GM12878 (cell line): ENCODE data around the gene ETS1. TPM values are rescaled to one million over a fixed set of nuclear protein-coding genes. Genes with fewer than 3 reads are reported as not detected.

Experiments
- ATAC-seq: fragments of 200-7000 bp; cut with Tn5 transposase; 3 replicates; pipeline ENCODE4 v1.9.1; 2020; ENCODE audit warnings: mild to moderate bottlenecking, moderate library complexity
- BruUV-seq: library from RNA; stranded (reverse); fragments of 400-500 nt; replicated peaks from 2 replicates; lab custom pipeline; 2021; lab: Mats Ljungman, UMichigan
- CTCF ChIA-PET: fragments of 300-600 bp; sonication (Branson Sonifier 250); formaldehyde crosslinking; extraction: SDS; loops from one replicate; lab custom pipeline; 2021; ENCODE audit warnings: inconsistent platforms; lab: Yijun Ruan, JAX
- POLR2A ChIA-PET: fragments of 350-600 bp; formaldehyde crosslinking; extraction: SDS; loops from one replicate; lab custom pipeline; 2021; ENCODE audit warnings: inconsistent platforms; lab: Charles Lee
- RAD21 ChIA-PET: fragments of 300-600 bp; sonication (Branson Sonifier 250); formaldehyde crosslinking; loops from one replicate; lab custom pipeline; 2023; ENCODE audit warnings: antibody characterized with exemption; ENCODE audit not compliant: unreplicated experiment; lab: Charles Lee
- SMC1A ChIA-PET: fragments of 300-600 bp; sonication (Branson Sonifier 250); formaldehyde crosslinking; loops from one replicate; lab custom pipeline; 2023; ENCODE audit not compliant: unreplicated experiment, uncharacterized antibody; lab: Charles Lee
- DNase-seq: peaks from one replicate; pipeline ENCODE4 v3.0.0-alpha.2; 2011; ENCODE audit warnings: low read depth, low spot score
- FAIRE-seq: peaks from 3 replicates; lab custom pipeline; 2011; peaks lifted over from hg19 to GRCh38; lab: Jason Lieb, UNC
- H2AFZ ChIP-seq: 2 replicates; pipeline ENCODE4 v1.6.0; 2011; ENCODE audit warnings: low read depth, low read length, control low read depth; ENCODE audit not compliant: control insufficient read depth
- H3K27ac ChIP-seq: 2 replicates; pipeline ENCODE4 v1.5.1; 2011; ENCODE audit warnings: control low read depth; ENCODE audit not compliant: control insufficient read depth, insufficient read depth
- H3K27me3 ChIP-seq, 2 experiments: replicated peaks in 1 of 2; 2 replicates each; pipeline versions ENCODE4 v1.6.0 to v1.6.1; 2011; ENCODE audit warnings: low read length in 1 of 2; ENCODE audit not compliant: control insufficient read depth in 2 of 2, insufficient read depth in 2 of 2
- H3K36me3 ChIP-seq, 2 experiments: 2 replicates each; pipeline ENCODE4 v1.5.1; 2011; ENCODE audit warnings: low read length in 1 of 2; ENCODE audit not compliant: control insufficient read depth in 2 of 2, insufficient read depth in 2 of 2
- H3K4me1 ChIP-seq: 2 replicates; pipeline ENCODE4 v1.6.1; 2011; ENCODE audit warnings: mild to moderate bottlenecking, low read length, moderate library complexity, mixed read lengths; ENCODE audit not compliant: control insufficient read depth, insufficient read depth
- H3K4me2 ChIP-seq: 2 replicates; pipeline ENCODE4 v1.6.0; 2011; ENCODE audit warnings: control low read depth; ENCODE audit not compliant: control insufficient read depth, insufficient read depth
- H3K4me3 ChIP-seq: fragments of 200-600 bp; sonication (generic); 2 replicates; pipeline ENCODE4 v1.5.1; 2016
- H3K79me2 ChIP-seq: 2 replicates; pipeline ENCODE4 v1.6.0; 2011; ENCODE audit warnings: low read length; ENCODE audit not compliant: control insufficient read depth, insufficient read depth
- H3K9ac ChIP-seq: 2 replicates; pipeline ENCODE4 v1.8.0; 2011; ENCODE audit warnings: low read length, control low read depth, mixed read lengths; ENCODE audit not compliant: control insufficient read depth, insufficient read depth
- H3K9me3 ChIP-seq: replicated peaks from 3 replicates; pipeline ENCODE4 v1.5.1; 2011; ENCODE audit warnings: mild to moderate bottlenecking, low read length; ENCODE audit not compliant: control insufficient read depth, insufficient read depth
- H4K20me1 ChIP-seq: 2 replicates; pipeline ENCODE4 v1.6.0; 2011; ENCODE audit not compliant: control insufficient read depth, insufficient read depth
- ATF7 ChIP-seq: fragments of 450-650 bp; IDR thresholded peaks from 2 replicates; pipeline ENCODE4 v1.6.1; 2016; ENCODE audit warnings: low read depth, mild to moderate bottlenecking
- BMI1 ChIP-seq: fragments of 450-650 bp; IDR thresholded peaks from 2 replicates; pipeline ENCODE4 v1.6.1; 2016; ENCODE audit warnings: mild to moderate bottlenecking, moderate library complexity, borderline replicate concordance
- FOS ChIP-seq: IDR thresholded peaks from 3 replicates; pipeline ENCODE4 v1.6.1; 2011; ENCODE audit warnings: borderline replicate concordance; ENCODE audit not compliant: insufficient read length; ENCODE audit errors: extremely low read depth
- JUND ChIP-seq: IDR thresholded peaks from 2 replicates; pipeline ENCODE4 v1.6.1; 2012; ENCODE audit warnings: low read depth, mild to moderate bottlenecking, low read length, improper control_type of control experiment, moderate library complexity
- MEF2A ChIP-seq: IDR thresholded peaks from 2 replicates; pipeline ENCODE4 v1.6.1; 2011; ENCODE audit warnings: low read depth, mild to moderate bottlenecking, low read length, moderate library complexity; ENCODE audit not compliant: insufficient read depth
- NFYA ChIP-seq: IDR thresholded peaks from 2 replicates; pipeline ENCODE4 v1.6.1; 2011; ENCODE audit warnings: low read depth, mild to moderate bottlenecking, low read length, improper control_type of control experiment, borderline replicate concordance
- NR2C2 ChIP-seq: IDR thresholded peaks from 2 replicates; pipeline ENCODE4 v1.6.1; 2011; ENCODE audit warnings: borderline replicate concordance, low read depth; ENCODE audit not compliant: control insufficient read depth, insufficient read length
- PAX8 ChIP-seq: fragments of 450-650 bp; IDR thresholded peaks from 2 replicates; pipeline ENCODE4 v1.6.1; 2017; ENCODE audit warnings: mild to moderate bottlenecking, moderate library complexity
- PML ChIP-seq: IDR thresholded peaks from 2 replicates; pipeline ENCODE4 v1.6.1; 2012; ENCODE audit warnings: low read length, inconsistent platforms
- POLR2AphosphoS5 ChIP-seq: IDR thresholded peaks from 2 replicates; pipeline ENCODE4 v1.6.1; 2011; ENCODE audit warnings: mild to moderate bottlenecking, low read length, inconsistent platforms
- RAD21 ChIP-seq: IDR thresholded peaks from 2 replicates; pipeline ENCODE4 v1.6.1; 2011; ENCODE audit warnings: mild to moderate bottlenecking, low read depth, low read length, moderate library complexity; ENCODE audit not compliant: insufficient read depth
- RB1 ChIP-seq: fragments of 450-650 bp; formaldehyde crosslinking; IDR thresholded peaks from 2 replicates; pipeline ENCODE4 v1.6.1; 2017; ENCODE audit warnings: mild to moderate bottlenecking, borderline replicate concordance
- RFX5 ChIP-seq: IDR thresholded peaks from 2 replicates; pipeline ENCODE4 v1.6.1; 2011; ENCODE audit warnings: low read depth, low read length, improper control_type of control experiment
- SREBF2 ChIP-seq: IDR thresholded peaks from 2 replicates; pipeline ENCODE4 v1.6.1; 2012; ENCODE audit warnings: mild to moderate bottlenecking, low read length
- ZBED1 ChIP-seq: IDR thresholded peaks from 2 replicates; pipeline ENCODE4 v1.6.1; 2016; ENCODE audit warnings: borderline replicate concordance
- WGBS: methylation state at CpG from one replicate; pipeline ENCODE4 v1.1.6; 2016; ENCODE audit warnings: low lambda C conversion rate; ENCODE audit not compliant: insufficient replicate concordance, insufficient coverage; ENCODE audit errors: missing lambda C conversion rate; 5-methylcytosine and 5-hydroxymethylcytosine counted together
- in situ Hi-C: fragments of 300-500 bp; cut with MboI; formaldehyde crosslinking; loops from 9 replicates; pipeline ENCODE4 v1.14.3; 2018; ENCODE audit warnings: mixed read lengths
- intact Hi-C: fragments of 100-400 bp; cut with micrococcal nuclease; formaldehyde crosslinking; loops from one replicate; pipeline ENCODE4 v1.14.2; 2022; ENCODE audit not compliant: unreplicated experiment
- polyA plus RNA-seq, 11 experiments: library from polyadenylated mRNA; depleted of rRNA in 4 of 11; unstranded in 6 of 11; stranded (reverse) in 5 of 11; fragments of >200 nt; fragmentation: Nextera tagmentation in 4 of 11; fragmentation: Illumina TruSeq in 1 of 11; extraction: Ambion mirVana in 4 of 11; extraction: Trizol in 1 of 11; gene quantifications; 1 replicate in 1 of 11; 2 replicates in 10 of 11; pipeline versions ENCODE4 v1.2.1 to v1.2.3, GENCODE V29; 2011 to 2016; ENCODE audit warnings: inconsistent platforms in 2 of 11, missing spikeins in 2 of 11, low read depth in 1 of 11
- total RNA-seq, 4 experiments: library from RNA; depleted of rRNA in 3 of 4; stranded (reverse); fragments of >200 nt in 3 of 4; fragmentation: Illumina TruSeq in 1 of 4; extraction: Trizol in 1 of 4; gene quantifications; 2 replicates each; pipeline versions ENCODE4 v1.2.1 to v1.2.3, GENCODE V29; 2013 to 2021
- TF ChIP-seq, protein P1 (sequence below): fragments of 450-650 bp; IDR thresholded peaks from 2 replicates; pipeline ENCODE4 v1.6.1; 2017; ENCODE audit warnings: borderline replicate concordance
- TF ChIP-seq, protein P2 (sequence below): IDR thresholded peaks from 2 replicates; pipeline ENCODE4 v1.6.1; 2012; ENCODE audit warnings: low read length, inconsistent platforms
- TF ChIP-seq, protein P3 (sequence below): fragments of 450-650 bp; IDR thresholded peaks from 2 replicates; pipeline ENCODE4 v1.6.1; 2018; ENCODE audit warnings: mild to moderate bottlenecking, low read depth, moderate library complexity; ENCODE audit not compliant: partially characterized antibody
- TF ChIP-seq, protein P4 (sequence below): IDR thresholded peaks from 2 replicates; pipeline ENCODE4 v1.6.1; 2011; ENCODE audit warnings: low read depth, low read length, improper control_type of control experiment, borderline replicate concordance

Gene ETS1
- total and polyA plus RNA-seq, 10 of the 15 experiments (the other 5 are each of a cell fraction or from before 2014, with no cell fraction given) = 12.5 to 112 (median 55.5) TPM

DNA sequence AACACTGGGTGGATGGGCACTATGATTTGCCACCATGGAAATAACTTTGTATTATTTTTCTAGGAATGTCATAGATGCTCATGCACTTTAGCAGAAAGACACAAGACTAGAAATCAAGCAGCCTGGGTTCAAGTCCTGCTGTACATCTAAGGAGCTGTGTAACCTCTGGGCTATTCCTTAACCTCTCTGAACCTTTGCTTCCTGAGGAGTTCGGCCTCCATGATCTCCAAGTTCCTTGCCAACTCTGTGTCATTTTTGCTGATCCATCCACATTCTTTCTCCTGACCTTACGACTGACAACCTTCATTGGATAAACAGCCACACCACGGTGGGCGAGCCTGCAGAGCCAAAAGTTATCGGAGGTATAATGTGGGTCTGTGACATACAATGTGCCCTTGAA is 24.1 kb downstream of the ETS1 start:
- Histone ChIP-seq H3K4me2 (no peak overlapping the region), H2AFZ (no peak overlapping the region), H3K4me3 (no peak overlapping the region), H3K9ac (no peak overlapping the region), H3K79me2 (no peaks in the 10 kb centered on the region), H3K9me3 (no peaks in the 10 kb centered on the region), H3K27me3 (no peaks in the 10 kb centered on the region), H3K27ac (no peak overlapping the region), H3K36me3 (no peaks in the 10 kb centered on the region), H3K4me1 (peaks cover 20% of the 10 kb centered on the region), H4K20me1 (no peaks in the 10 kb centered on the region)
- ATAC-seq (no peak), FAIRE-seq (no peak), DNase-seq (no peak)
- POLR2A ChIA-PET = no interaction called here
- intact Hi-C loops = no loop called here
- CTCF ChIA-PET = no interaction called here
- BruUV-seq = no TSS peak
- SMC1A ChIA-PET = no interaction called here
- 97% methylated on average over 5 of the region's 5 CpGs for WGBS
- RAD21 ChIA-PET = no interaction called here
- in situ Hi-C loops = no loop called here
- TF ChIP-seq, protein P1, sequence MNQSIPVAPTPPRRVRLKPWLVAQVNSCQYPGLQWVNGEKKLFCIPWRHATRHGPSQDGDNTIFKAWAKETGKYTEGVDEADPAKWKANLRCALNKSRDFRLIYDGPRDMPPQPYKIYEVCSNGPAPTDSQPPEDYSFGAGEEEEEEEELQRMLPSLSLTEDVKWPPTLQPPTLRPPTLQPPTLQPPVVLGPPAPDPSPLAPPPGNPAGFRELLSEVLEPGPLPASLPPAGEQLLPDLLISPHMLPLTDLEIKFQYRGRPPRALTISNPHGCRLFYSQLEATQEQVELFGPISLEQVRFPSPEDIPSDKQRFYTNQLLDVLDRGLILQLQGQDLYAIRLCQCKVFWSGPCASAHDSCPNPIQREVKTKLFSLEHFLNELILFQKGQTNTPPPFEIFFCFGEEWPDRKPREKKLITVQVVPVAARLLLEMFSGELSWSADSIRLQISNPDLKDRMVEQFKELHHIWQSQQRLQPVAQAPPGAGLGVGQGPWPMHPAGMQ = no peak
- TF ChIP-seq PML = no peak
- no peak for TF ChIP-seq NR2C2
- TF ChIP-seq ZBED1 = no peak
- no peak for TF ChIP-seq JUND
- no peak for TF ChIP-seq BMI1
- no peak for TF ChIP-seq RFX5
- no peak for TF ChIP-seq PAX8
- TF ChIP-seq, protein P2, sequence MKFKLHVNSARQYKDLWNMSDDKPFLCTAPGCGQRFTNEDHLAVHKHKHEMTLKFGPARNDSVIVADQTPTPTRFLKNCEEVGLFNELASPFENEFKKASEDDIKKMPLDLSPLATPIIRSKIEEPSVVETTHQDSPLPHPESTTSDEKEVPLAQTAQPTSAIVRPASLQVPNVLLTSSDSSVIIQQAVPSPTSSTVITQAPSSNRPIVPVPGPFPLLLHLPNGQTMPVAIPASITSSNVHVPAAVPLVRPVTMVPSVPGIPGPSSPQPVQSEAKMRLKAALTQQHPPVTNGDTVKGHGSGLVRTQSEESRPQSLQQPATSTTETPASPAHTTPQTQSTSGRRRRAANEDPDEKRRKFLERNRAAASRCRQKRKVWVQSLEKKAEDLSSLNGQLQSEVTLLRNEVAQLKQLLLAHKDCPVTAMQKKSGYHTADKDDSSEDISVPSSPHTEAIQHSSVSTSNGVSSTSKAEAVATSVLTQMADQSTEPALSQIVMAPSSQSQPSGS = no peak
- TF ChIP-seq RAD21 = no peak
- TF ChIP-seq, protein P3, sequence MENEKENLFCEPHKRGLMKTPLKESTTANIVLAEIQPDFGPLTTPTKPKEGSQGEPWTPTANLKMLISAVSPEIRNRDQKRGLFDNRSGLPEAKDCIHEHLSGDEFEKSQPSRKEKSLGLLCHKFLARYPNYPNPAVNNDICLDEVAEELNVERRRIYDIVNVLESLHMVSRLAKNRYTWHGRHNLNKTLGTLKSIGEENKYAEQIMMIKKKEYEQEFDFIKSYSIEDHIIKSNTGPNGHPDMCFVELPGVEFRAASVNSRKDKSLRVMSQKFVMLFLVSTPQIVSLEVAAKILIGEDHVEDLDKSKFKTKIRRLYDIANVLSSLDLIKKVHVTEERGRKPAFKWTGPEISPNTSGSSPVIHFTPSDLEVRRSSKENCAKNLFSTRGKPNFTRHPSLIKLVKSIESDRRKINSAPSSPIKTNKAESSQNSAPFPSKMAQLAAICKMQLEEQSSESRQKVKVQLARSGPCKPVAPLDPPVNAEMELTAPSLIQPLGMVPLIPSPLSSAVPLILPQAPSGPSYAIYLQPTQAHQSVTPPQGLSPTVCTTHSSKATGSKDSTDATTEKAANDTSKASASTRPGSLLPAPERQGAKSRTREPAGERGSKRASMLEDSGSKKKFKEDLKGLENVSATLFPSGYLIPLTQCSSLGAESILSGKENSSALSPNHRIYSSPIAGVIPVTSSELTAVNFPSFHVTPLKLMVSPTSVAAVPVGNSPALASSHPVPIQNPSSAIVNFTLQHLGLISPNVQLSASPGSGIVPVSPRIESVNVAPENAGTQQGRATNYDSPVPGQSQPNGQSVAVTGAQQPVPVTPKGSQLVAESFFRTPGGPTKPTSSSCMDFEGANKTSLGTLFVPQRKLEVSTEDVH = no peak
- TF ChIP-seq, protein P4, sequence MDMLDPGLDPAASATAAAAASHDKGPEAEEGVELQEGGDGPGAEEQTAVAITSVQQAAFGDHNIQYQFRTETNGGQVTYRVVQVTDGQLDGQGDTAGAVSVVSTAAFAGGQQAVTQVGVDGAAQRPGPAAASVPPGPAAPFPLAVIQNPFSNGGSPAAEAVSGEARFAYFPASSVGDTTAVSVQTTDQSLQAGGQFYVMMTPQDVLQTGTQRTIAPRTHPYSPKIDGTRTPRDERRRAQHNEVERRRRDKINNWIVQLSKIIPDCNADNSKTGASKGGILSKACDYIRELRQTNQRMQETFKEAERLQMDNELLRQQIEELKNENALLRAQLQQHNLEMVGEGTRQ = no peak
- TF ChIP-seq RB1 = no peak
- no peak for TF ChIP-seq SREBF2
- TF ChIP-seq FOS = no peak
- TF ChIP-seq NFYA = no peak
- no peak for TF ChIP-seq POLR2AphosphoS5
- TF ChIP-seq MEF2A = no peak
- TF ChIP-seq ATF7 = no peak
- TF ChIP-seq, all 136 proteins: peak for 0
